HepG2 (cell line): ENCODE data around the gene RNU11. TPM values are rescaled to one million over a fixed set of nuclear protein-coding genes. Genes with fewer than 3 reads are reported as not detected.

Experiments
- ATAC-seq: fragments of 200-7000 bp; cut with Tn5 transposase; 3 replicates; pipeline ENCODE4 v1.9.1; 2020; ENCODE audit warnings: mild to moderate bottlenecking, moderate library complexity
- BruUV-seq: library from RNA; stranded (reverse); fragments of 400-500 nt; replicated peaks from 2 replicates; lab custom pipeline; 2021; lab: Mats Ljungman, UMichigan
- CTCF ChIA-PET: fragments of 300-600 bp; formaldehyde crosslinking; extraction: SDS; loops from one replicate; lab custom pipeline; 2021; ENCODE audit warnings: low total read pairs, inconsistent platforms, low intra/inter-chr PET ratio; lab: Yijun Ruan, JAX
- POLR2A ChIA-PET: fragments of 350-600 bp; sonication (Branson Sonifier 250); formaldehyde crosslinking; loops from one replicate; lab custom pipeline; 2020; ENCODE audit warnings: antibody characterized with exemption, inconsistent platforms; lab: Yijun Ruan, JAX
- DNase-seq: peaks from one replicate; pipeline ENCODE4 v3.0.0-alpha.2; 2015; ENCODE audit warnings: low spot score
- FAIRE-seq: peaks from 3 replicates; lab custom pipeline; 2011; peaks lifted over from hg19 to GRCh38; lab: Jason Lieb, UNC
- H2AFZ ChIP-seq: one replicate; pipeline ENCODE4 v1.6.1; 2011; ENCODE audit warnings: low read length, inconsistent platforms
- H3K27ac ChIP-seq: fragments of 300-600 bp; 3 replicates; pipeline ENCODE4 v1.8.0; 2011; ENCODE audit warnings: mixed run types, mild to moderate bottlenecking, mixed read lengths, low read length, inconsistent platforms; ENCODE audit not compliant: insufficient read depth; ENCODE audit errors: extremely low read length
- H3K27me3 ChIP-seq, 2 experiments: fragments of 200-600 bp in 1 of 2; 2 replicates in 1 of 2; 3 replicates in 1 of 2; pipeline versions ENCODE4 v1.6.0 to v1.8.0; 2011; ENCODE audit warnings: low read length in 2 of 2, mild to moderate bottlenecking in 2 of 2, moderate library complexity in 2 of 2, inconsistent platforms in 1 of 2; ENCODE audit not compliant: insufficient read depth in 2 of 2, control insufficient read depth in 1 of 2
- H3K36me3 ChIP-seq, 2 experiments: fragments of 200-600 bp in 1 of 2; replicated peaks in 1 of 2; 2 replicates in 1 of 2; 3 replicates in 1 of 2; pipeline versions ENCODE4 v1.5.1 to v1.8.0; 2011; ENCODE audit warnings: low read length in 2 of 2, inconsistent platforms in 1 of 2; ENCODE audit not compliant: insufficient read depth in 2 of 2, control insufficient read depth in 1 of 2
- H3K4me1 ChIP-seq: 2 replicates; pipeline ENCODE4 v1.5.1; 2012; ENCODE audit warnings: low read length, inconsistent platforms; ENCODE audit not compliant: insufficient read depth
- H3K4me2 ChIP-seq: 2 replicates; pipeline ENCODE4 v1.6.0; 2011; ENCODE audit warnings: low read depth, low read length, inconsistent platforms
- H3K4me3 ChIP-seq, 3 experiments: fragments of 200-600 bp in 1 of 3; sonication (generic), shearing (Covaris generic) in 1 of 3; replicated peaks in 1 of 3; 2 replicates each; pipeline ENCODE4 v1.5.1; 2011 to 2016; ENCODE audit warnings: low read length in 3 of 3, inconsistent platforms in 2 of 3, low read depth in 2 of 3, mild to moderate bottlenecking in 2 of 3, control low read depth in 1 of 3, mixed read lengths in 1 of 3; ENCODE audit not compliant: insufficient read depth in 1 of 3
- H3K79me2 ChIP-seq: one replicate; pipeline ENCODE4 v1.6.1; 2011; ENCODE audit warnings: low read length, inconsistent platforms; ENCODE audit not compliant: insufficient read depth
- H3K9ac ChIP-seq: 2 replicates; pipeline ENCODE4 v1.6.0; 2011; ENCODE audit warnings: mild to moderate bottlenecking, low read depth, low read length, inconsistent platforms; ENCODE audit not compliant: insufficient read depth
- H3K9me3 ChIP-seq: 2 replicates; pipeline ENCODE4 v1.5.1; 2012; ENCODE audit warnings: mild to moderate bottlenecking, low read length
- H4K20me1 ChIP-seq: 2 replicates; pipeline ENCODE4 v1.6.0; 2011; ENCODE audit warnings: inconsistent platforms, mild to moderate bottlenecking, low read length, moderate library complexity; ENCODE audit not compliant: insufficient read depth
- CCDC6 ChIP-seq: sonication (generic); formaldehyde crosslinking; IDR thresholded peaks from 2 replicates; pipeline ENCODE4 v1.8.1; 2022; ENCODE audit warnings: mild to moderate bottlenecking, missing genetic modification reagents, moderate library complexity
- MAFK ChIP-seq, 2 experiments: IDR thresholded peaks in 1 of 2; conservative IDR thresholded peaks in 1 of 2; 2 replicates each; pipeline ENCODE4 v1.6.1; 2011; ENCODE audit warnings: improper control_type of control experiment in 2 of 2, low read length in 2 of 2
- NCOA2 ChIP-seq: sonication (generic); formaldehyde crosslinking; IDR thresholded peaks from 2 replicates; pipeline ENCODE4 v1.8.0; 2022; ENCODE audit warnings: inconsistent platforms
- SALL2 ChIP-seq: sonication (generic); formaldehyde crosslinking; IDR thresholded peaks from 2 replicates; pipeline ENCODE4 v1.8.1; 2023; ENCODE audit warnings: mild to moderate bottlenecking, missing genetic modification reagents, inconsistent platforms
- TARDBP ChIP-seq: sonication (generic); formaldehyde crosslinking; IDR thresholded peaks from 2 replicates; pipeline ENCODE4 v1.8.0; 2022; ENCODE audit warnings: mild to moderate bottlenecking, missing genetic modification reagents
- ZKSCAN5 ChIP-seq: sonication (generic); formaldehyde crosslinking; IDR thresholded peaks from 2 replicates; pipeline ENCODE4 v1.5.1; 2020; ENCODE audit warnings: mild to moderate bottlenecking, missing genetic modification reagents
- ZNF143 ChIP-seq: sonication (generic); formaldehyde crosslinking; IDR thresholded peaks from 2 replicates; pipeline ENCODE4 v1.4.0; 2020; ENCODE audit warnings: missing genetic modification reagents
- ZNF234 ChIP-seq: sonication (generic); formaldehyde crosslinking; conservative IDR thresholded peaks from 2 replicates; pipeline ENCODE4 v1.5.1; 2020; ENCODE audit warnings: mild to moderate bottlenecking, missing genetic modification reagents
- ZNF326 ChIP-seq: sonication (generic); formaldehyde crosslinking; IDR thresholded peaks from 2 replicates; pipeline ENCODE4 v1.4.0; 2020; ENCODE audit warnings: missing genetic modification reagents, borderline replicate concordance
- ZNF75D ChIP-seq: sonication (generic); formaldehyde crosslinking; IDR thresholded peaks from 2 replicates; pipeline ENCODE4 v1.8.1; 2023; ENCODE audit warnings: missing genetic modification reagents, mild to moderate bottlenecking, borderline replicate concordance
- ZSCAN20 ChIP-seq: sonication (generic); formaldehyde crosslinking; IDR thresholded peaks from 2 replicates; pipeline ENCODE4 v1.4.0; 2020; ENCODE audit warnings: missing genetic modification reagents, mild to moderate bottlenecking, borderline replicate concordance
- WGBS: methylation state at CpG from one replicate; pipeline ENCODE4 v1.1.6; 2017; ENCODE audit warnings: low lambda C conversion rate; 5-methylcytosine and 5-hydroxymethylcytosine counted together
- in situ Hi-C: cut with HindIII; loops from 2 replicates; pipeline ENCODE4 v1.10.0; 2017; ENCODE audit warnings: low pct_unique_long_range_greater_than_20kb; ENCODE audit not compliant: extremely low pct_ligation_motif_present
- intact Hi-C: fragments of 100-400 bp; cut with micrococcal nuclease; formaldehyde crosslinking; loops from one replicate; pipeline ENCODE4 v1.10.0; 2022; ENCODE audit not compliant: unreplicated experiment
- polyA plus RNA-seq, 8 experiments: library from polyadenylated mRNA; depleted of rRNA in 3 of 8; stranded (reverse) in 7 of 8; unstranded in 1 of 8; fragments of >200 nt; fragmentation: Illumina TruSeq in 4 of 8; extraction: Trizol in 4 of 8; gene quantifications; 2 replicates each; pipeline versions ENCODE4 v1.2.1 to v1.2.3, GENCODE V29; 2011 to 2016; ENCODE audit warnings: low read depth in 4 of 8, missing spikeins in 1 of 8, mixed read lengths in 1 of 8; ENCODE audit not compliant: insufficient read depth in 1 of 8
- total RNA-seq, 5 experiments: library from RNA; depleted of rRNA; stranded (reverse); fragments of >200 nt; fragmentation: Illumina TruSeq; extraction: Trizol; gene quantifications; 2 replicates each; pipeline ENCODE4 v1.2.3, GENCODE V29; 2016; ENCODE audit warnings: low read depth in 1 of 5
- TF ChIP-seq, protein P1 (sequence below): fragments of 450-650 bp; IDR thresholded peaks from 2 replicates; pipeline ENCODE4 v1.6.1; 2017
- TF ChIP-seq, protein P2 (sequence below): sonication (generic); formaldehyde crosslinking; IDR thresholded peaks from 2 replicates; pipeline ENCODE4 v1.4.0; 2020; ENCODE audit warnings: missing genetic modification reagents, borderline replicate concordance
- TF ChIP-seq, protein P3 (sequence below): sonication (generic); formaldehyde crosslinking; IDR thresholded peaks from 2 replicates; pipeline ENCODE4 v1.8.0; 2022; ENCODE audit warnings: missing genetic modification reagents, mild to moderate bottlenecking, inconsistent platforms, borderline replicate concordance
- TF ChIP-seq, protein P4 (sequence below): sonication (generic); formaldehyde crosslinking; IDR thresholded peaks from 2 replicates; pipeline ENCODE4 v1.5.0; 2020; ENCODE audit warnings: missing genetic modification reagents

The RNU11 gene
- total and polyA plus RNA-seq, 2 of the 13 experiments (the other 11 are each of a cell fraction or from before 2014, with no cell fraction given) = not detected

DNA sequence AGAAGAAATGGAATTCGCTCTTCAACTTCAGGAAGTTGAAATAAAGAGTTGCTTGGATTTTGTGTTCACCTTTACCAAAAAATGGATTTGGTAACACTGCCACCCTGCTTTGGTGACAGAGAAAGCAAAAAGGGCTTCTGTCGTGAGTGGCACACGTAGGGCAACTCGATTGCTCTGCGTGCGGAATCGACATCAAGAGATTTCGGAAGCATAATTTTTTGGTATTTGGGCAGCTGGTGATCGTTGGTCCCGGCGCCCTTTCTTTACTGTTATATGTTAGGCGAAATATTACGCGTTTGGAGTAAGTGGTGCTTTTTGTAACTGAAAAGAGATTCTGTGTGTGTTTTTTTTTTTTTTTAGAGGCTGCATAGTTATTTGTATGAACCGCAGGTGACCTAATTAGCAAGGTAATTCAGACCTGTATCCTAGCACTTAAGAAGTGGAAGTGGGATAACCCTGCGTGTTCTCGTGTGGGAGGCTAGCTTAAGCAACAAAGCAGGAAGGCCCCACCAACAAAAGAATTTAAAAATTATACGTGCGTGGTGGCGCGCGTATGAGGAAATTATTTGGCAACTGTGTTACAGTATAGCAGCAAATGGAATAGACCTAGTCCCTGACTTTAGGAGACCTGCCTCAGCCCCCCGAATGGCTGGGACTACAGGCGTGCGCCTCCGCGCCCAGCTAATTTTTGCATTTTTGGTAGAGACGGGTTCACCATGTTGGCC lies at the start of gene RNU11 (continued):
- TF ChIP-seq, protein P1, sequence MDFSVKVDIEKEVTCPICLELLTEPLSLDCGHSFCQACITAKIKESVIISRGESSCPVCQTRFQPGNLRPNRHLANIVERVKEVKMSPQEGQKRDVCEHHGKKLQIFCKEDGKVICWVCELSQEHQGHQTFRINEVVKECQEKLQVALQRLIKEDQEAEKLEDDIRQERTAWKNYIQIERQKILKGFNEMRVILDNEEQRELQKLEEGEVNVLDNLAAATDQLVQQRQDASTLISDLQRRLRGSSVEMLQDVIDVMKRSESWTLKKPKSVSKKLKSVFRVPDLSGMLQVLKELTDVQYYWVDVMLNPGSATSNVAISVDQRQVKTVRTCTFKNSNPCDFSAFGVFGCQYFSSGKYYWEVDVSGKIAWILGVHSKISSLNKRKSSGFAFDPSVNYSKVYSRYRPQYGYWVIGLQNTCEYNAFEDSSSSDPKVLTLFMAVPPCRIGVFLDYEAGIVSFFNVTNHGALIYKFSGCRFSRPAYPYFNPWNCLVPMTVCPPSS = no peak
- TF ChIP-seq ZNF234 (CRISPR knock-in tag) (no peak), ZNF326 (CRISPR knock-in tag) (no peak), ZKSCAN5 (no peak), NCOA2 (CRISPR knock-in tag) (peak; percentile 82)
- TF ChIP-seq, protein P2, sequence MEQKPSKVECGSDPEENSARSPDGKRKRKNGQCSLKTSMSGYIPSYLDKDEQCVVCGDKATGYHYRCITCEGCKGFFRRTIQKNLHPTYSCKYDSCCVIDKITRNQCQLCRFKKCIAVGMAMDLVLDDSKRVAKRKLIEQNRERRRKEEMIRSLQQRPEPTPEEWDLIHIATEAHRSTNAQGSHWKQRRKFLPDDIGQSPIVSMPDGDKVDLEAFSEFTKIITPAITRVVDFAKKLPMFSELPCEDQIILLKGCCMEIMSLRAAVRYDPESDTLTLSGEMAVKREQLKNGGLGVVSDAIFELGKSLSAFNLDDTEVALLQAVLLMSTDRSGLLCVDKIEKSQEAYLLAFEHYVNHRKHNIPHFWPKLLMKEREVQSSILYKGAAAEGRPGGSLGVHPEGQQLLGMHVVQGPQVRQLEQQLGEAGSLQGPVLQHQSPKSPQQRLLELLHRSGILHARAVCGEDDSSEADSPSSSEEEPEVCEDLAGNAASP (CRISPR knock-in tag) = peak; percentile 79; the same call in 1 of the 2 replicates

DNA sequence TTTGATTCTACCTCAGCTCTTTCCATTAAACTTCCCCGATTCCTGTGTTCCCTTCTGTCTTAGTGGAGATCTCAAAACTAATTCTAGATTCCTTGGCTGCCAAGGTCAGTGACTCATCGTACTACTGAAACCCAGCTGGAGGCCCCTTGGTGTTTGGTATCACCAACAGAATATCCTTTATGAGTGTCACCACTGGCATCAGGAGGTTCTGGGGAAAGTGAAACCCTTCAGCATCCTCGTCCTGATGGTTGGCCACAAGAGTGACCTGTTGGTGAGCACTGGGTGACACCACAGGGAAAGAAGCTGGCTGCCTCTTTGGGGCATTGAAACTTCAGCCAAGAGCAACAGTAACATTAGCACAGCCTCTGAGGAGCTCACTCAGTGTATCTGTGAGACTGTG lies 46.7 kb upstream of the RNU11 start:
- H3K9ac ChIP-seq = no peak overlapping the region
- no peak overlapping the region for H3K4me3 ChIP-seq
- H3K27ac ChIP-seq = no peak overlapping the region
- ChIA-PET CTCF (interaction anchor here (2.3 kb wide), 1 partner anchor 84 kb away, joined by 7 read pairs; no protein-coding TSS in a partner anchor), POLR2A (interaction anchor here (1.5 to 3.3 kb wide), 2 partner anchors 20 to 84 kb away, joined by 7 to 39 read pairs; no protein-coding TSS in a partner anchor)
- in situ Hi-C loops = loop anchor here (5.0 to 25.0 kb wide), 2 partner anchors 84 to 189 kb away; no protein-coding TSS in a partner anchor
- no peaks in the 10 kb centered on the region for H3K27me3 ChIP-seq
- BruUV-seq = no TSS peak
- H3K79me2 ChIP-seq = no peaks in the 10 kb centered on the region
- no peaks in the 10 kb centered on the region for H3K9me3 ChIP-seq
- no peak overlapping the region for H2AFZ ChIP-seq
- DNase-seq (no peak), ATAC-seq (no peak), FAIRE-seq (no peak)
- no peak overlapping the region for H3K4me2 ChIP-seq
- H3K4me1 ChIP-seq = peaks cover 30% of the 10 kb centered on the region
- no peaks in the 10 kb centered on the region for H4K20me1 ChIP-seq
- peaks cover 0 to 4% of the 10 kb centered on the region in 2 experiments; a peak in 2 of 5 replicates for H3K36me3 ChIP-seq
- intact Hi-C loops = loop anchor here (1.0 to 5.0 kb wide), 2 partner anchors 83 to 244 kb away; no protein-coding TSS in a partner anchor
- WGBS = 92% methylated on average over 3 of the region's 3 CpGs
- no peak for TF ChIP-seq TARDBP (CRISPR knock-in tag)
- TF ChIP-seq CCDC6 (CRISPR knock-in tag) = no peak
- TF ChIP-seq, protein P3, sequence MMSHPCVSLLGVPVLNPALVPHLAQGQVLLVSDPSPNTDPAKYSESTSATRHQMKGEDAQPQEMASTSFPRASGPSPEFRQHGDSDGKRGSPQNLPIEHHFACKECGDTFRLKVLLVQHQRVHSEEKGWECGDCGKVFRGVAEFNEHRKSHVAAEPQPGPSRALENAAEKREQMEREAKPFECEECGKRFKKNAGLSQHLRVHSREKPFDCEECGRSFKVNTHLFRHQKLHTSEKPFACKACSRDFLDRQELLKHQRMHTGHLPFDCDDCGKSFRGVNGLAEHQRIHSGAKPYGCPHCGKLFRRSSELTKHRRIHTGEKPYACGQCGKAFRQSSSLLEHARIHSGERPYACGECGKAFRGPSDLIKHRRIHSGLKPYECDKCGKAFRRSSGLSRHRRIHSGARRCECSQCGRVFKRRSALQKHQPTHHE (CRISPR knock-in tag) = no peak
- TF ChIP-seq ZNF143 (CRISPR knock-in tag) = no peak
- TF ChIP-seq ZNF75D = no peak
- TF ChIP-seq, protein P4, sequence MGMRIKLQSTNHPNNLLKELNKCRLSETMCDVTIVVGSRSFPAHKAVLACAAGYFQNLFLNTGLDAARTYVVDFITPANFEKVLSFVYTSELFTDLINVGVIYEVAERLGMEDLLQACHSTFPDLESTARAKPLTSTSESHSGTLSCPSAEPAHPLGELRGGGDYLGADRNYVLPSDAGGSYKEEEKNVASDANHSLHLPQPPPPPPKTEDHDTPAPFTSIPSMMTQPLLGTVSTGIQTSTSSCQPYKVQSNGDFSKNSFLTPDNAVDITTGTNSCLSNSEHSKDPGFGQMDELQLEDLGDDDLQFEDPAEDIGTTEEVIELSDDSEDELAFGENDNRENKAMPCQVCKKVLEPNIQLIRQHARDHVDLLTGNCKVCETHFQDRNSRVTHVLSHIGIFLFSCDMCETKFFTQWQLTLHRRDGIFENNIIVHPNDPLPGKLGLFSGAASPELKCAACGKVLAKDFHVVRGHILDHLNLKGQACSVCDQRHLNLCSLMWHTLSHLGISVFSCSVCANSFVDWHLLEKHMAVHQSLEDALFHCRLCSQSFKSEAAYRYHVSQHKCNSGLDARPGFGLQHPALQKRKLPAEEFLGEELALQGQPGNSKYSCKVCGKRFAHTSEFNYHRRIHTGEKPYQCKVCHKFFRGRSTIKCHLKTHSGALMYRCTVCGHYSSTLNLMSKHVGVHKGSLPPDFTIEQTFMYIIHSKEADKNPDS (CRISPR knock-in tag) = no peak
- TF ChIP-seq MAFK (conservative IDR thresholded peaks at IDR 0.05 in 1 of 2, IDR thresholded peaks at IDR 0.05 in 1 of 2; ENCODE audit: low read length in 2 of 2) = no peak
- TF ChIP-seq SALL2 (CRISPR knock-in tag) = no peak
- TF ChIP-seq ZSCAN20 (CRISPR knock-in tag) = no peak
